ENCODE results near the gene HOXA9. TPM values are rescaled to one million over a fixed set of nuclear protein-coding genes. Genes with fewer than 3 reads are reported as not detected.
A peak's percentile ranks its signal among the peaks of the same experiment; 100 is the strongest.

The HOXA9 gene
- total RNA-seq, 4 donors from 2014 or later: 19.5 to 130 (median 50.6) TPM

DNA sequence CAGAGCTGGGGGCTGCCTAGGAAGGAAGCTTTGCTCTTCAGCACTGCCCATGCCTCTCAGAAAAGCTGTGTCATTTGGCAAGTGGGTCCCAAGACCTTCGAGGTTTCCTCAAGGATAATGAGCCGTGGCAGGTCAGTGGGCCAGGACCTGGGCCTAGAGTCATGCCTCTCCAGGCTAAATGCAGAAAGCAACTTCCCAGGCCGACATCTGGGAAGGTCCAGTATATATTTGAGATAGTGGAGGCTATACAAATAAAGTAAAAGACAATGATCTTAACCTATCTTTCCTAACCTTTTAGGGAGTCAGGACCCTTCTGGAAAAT, 11.1 kb upstream of the HOXA9 start:
- H3K27me3 ChIP-seq: peaks cover 36% of the 10 kb centered on the region
- H3K36me3 ChIP-seq: no peaks in the 10 kb centered on the region
- TF ChIP-seq POLR2A (IDR thresholded peaks at IDR 0.05): no peak
- TF ChIP-seq, protein P1, sequence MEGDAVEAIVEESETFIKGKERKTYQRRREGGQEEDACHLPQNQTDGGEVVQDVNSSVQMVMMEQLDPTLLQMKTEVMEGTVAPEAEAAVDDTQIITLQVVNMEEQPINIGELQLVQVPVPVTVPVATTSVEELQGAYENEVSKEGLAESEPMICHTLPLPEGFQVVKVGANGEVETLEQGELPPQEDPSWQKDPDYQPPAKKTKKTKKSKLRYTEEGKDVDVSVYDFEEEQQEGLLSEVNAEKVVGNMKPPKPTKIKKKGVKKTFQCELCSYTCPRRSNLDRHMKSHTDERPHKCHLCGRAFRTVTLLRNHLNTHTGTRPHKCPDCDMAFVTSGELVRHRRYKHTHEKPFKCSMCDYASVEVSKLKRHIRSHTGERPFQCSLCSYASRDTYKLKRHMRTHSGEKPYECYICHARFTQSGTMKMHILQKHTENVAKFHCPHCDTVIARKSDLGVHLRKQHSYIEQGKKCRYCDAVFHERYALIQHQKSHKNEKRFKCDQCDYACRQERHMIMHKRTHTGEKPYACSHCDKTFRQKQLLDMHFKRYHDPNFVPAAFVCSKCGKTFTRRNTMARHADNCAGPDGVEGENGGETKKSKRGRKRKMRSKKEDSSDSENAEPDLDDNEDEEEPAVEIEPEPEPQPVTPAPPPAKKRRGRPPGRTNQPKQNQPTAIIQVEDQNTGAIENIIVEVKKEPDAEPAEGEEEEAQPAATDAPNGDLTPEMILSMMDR (IDR thresholded peaks at IDR 0.05): peak in 1 of 5 experiments; percentile 4
- H3K4me1 ChIP-seq: peaks cover 11 to 45% (median 43%) of the 10 kb centered on the region in 4 donors
- WGBS, 2 donors (ENCODE audit: low coverage in 1 of 2): 20 to 28% methylated on average over 1 to 3 of the region's 3 CpGs
- H3K27ac ChIP-seq: peak overlapping the region; percentile 95 to 99 (median 98)
- no peaks in the 10 kb centered on the region for H3K9me3 ChIP-seq
- peak overlapping the region; percentile 4 to 67 (median 60) for H3K4me3 ChIP-seq
- no peak for DNase-seq
- in situ Hi-C loops (cut with MboI; ENCODE audit: low pct_ligation_motif_present in 1 of 4, low pct_unique_long_range_greater_than_20kb in 1 of 4, low sequenced_read_pairs in 3 of 4): loop anchor here in 2 of 4 donors (25.0 kb wide), 1 partner anchor 1314 kb away; no protein-coding TSS in a partner anchor
- intact Hi-C loops (cut with DNase I; ENCODE audit: low total_unique reads): no loop called here

DNA sequence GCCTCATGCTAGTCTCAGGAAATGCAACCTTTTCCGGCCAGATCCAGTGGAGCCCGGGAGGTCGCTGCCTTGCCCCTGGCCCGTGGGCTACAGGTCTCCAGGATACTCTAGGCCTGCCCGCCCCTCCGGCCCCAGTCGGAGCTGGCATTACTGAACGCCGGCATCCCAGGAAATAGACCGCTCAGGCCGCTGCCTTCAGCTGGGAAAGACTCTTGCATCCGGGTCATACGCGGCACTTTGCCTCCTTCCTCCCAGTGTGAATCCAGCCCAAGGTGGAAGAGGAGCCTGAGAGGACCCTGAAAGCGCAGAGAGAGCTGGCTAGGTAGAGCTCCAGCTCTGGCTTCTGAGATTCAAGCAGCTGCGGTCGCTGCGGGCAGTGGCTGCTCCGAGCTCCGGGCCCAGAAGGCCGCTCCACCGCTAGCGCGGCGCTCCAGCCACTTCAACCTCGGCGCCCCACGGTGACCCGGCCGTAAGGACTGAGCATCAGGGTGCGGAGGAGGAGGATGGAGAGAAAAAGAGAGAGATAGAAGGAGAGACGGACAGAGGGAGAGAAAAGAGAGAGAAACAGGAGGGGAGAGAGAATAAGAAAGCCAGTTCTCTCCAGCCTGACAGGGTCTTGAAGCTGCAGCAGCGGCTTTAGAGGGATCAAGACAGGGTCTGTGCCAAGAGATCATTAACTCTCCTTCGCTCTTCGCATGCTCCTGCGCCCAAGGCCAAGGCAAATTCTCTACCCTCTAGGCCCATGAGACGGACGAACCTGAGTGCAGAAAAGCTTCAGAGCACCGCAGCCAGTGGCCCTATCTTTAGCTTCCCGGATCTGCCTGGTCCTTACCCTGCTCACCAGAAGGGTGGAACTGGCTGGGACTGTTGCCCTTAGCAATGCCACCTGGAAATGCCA, 10.5 kb upstream of the HOXA9 start:
- TF ChIP-seq, protein P1 (IDR thresholded peaks at IDR 0.05): peak in 1 of 5 experiments; percentile 10
- no peak for TF ChIP-seq EP300 (IDR thresholded peaks at IDR 0.05; ENCODE audit: low read depth)
- Histone ChIP-seq H3K27me3 (peaks cover 42% of the 10 kb centered on the region), H3K9me3 (no peaks in the 10 kb centered on the region), H3K4me3 (peak overlapping the region; percentile 18 to 67 (median 60)), H3K4me1 (peaks cover 8 to 41% (median 38%) of the 10 kb centered on the region in 4 donors), H3K36me3 (no peaks in the 10 kb centered on the region), H3K27ac (peak overlapping the region; percentile 95 to 99 (median 98))
- 12 to 31% methylated on average over 13 to 35 of the region's 40 CpGs for WGBS, 2 donors (ENCODE audit: low coverage in 1 of 2)
- in situ Hi-C loops (cut with MboI; ENCODE audit: low pct_ligation_motif_present in 1 of 4, low pct_unique_long_range_greater_than_20kb in 1 of 4, low sequenced_read_pairs in 3 of 4): loop anchor here in 2 of 4 donors (25.0 kb wide), 1 partner anchor 1314 kb away; no protein-coding TSS in a partner anchor
- peak; percentile 40 for DNase-seq
- intact Hi-C loops (cut with DNase I; ENCODE audit: low total_unique reads): no loop called here

DNA sequence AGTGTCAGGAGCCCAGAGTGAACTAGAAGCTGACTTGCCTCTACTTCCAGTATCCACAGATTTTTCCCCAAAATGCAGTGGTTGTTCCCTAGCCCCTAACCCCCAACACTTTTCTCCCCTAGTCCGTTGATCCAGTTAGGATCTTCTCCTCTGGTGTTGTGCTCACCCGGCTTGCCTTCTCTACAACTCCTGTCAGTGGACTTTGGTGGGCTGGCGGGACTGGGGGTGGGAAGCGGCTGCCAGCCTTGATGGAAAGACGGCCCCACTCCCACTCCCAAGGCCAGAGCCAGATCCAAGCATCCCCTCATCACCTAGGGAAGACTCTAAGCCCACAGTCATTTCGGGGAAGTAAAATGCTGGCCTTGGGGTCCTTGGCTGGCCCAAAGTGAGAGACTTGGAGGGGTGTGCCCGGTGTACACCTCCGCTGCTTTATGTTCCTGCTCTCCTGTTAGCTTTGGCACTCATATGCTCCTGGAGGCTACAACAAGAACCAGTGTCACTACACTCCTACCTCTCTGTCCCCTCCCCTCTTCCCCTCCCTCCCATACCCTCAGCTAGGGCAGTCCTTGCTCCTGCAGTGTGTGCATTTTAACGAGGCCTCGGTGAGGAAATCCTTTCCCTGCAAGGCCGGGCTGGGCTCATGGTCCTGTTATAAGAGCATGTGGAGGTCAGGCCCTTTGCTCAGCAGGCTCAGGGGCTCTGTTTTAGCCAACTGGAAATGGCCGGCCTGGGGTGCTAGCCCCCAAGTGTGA, 9.7 kb upstream of the HOXA9 start:
- peaks cover 43% of the 10 kb centered on the region for H3K27me3 ChIP-seq
- H3K4me1 ChIP-seq: peaks cover 0 to 33% (median 30%) of the 10 kb centered on the region in 4 donors
- in situ Hi-C loops (cut with MboI; ENCODE audit: low pct_ligation_motif_present in 1 of 4, low pct_unique_long_range_greater_than_20kb in 1 of 4, low sequenced_read_pairs in 3 of 4): loop anchor here (25.0 kb wide), 3 partner anchors 813 to 1313 kb away; no protein-coding TSS in a partner anchor

GRCh38 chr7:27173956-27174873, 8.9 kb upstream of the HOXA9 start, which contains the start of gene HOXA10:
Gene HOXA10 (minus strand): TSS chr7:27174320. CDS start chr7:27174306, 14 bp downstream.
- H3K36me3 ChIP-seq: no peaks in the 10 kb centered on the region
- H3K9me3 ChIP-seq: no peaks in the 10 kb centered on the region
- TF ChIP-seq, protein P1 (IDR thresholded peaks at IDR 0.05): peak in 1 of 5 experiments; percentile 8
- TF ChIP-seq POLR2AphosphoS5 (IDR thresholded peaks at IDR 0.05): peak in 1 of 3 donors; percentile 19
- TF ChIP-seq POLR2A (IDR thresholded peaks at IDR 0.05): peak; percentile 58
- no peak for TF ChIP-seq EP300 (IDR thresholded peaks at IDR 0.05; ENCODE audit: low read depth)
- H3K4me1 ChIP-seq: peaks cover 0 to 33% (median 30%) of the 10 kb centered on the region in 4 donors
- 0 to 7% methylated on average over 1 to 34 of the region's 82 CpGs for WGBS, 2 donors (ENCODE audit: low coverage in 1 of 2)
- H3K27me3 ChIP-seq: peaks cover 49% of the 10 kb centered on the region
- in situ Hi-C loops (cut with MboI; ENCODE audit: low pct_ligation_motif_present in 1 of 4, low pct_unique_long_range_greater_than_20kb in 1 of 4, low sequenced_read_pairs in 3 of 4): loop anchor here in 3 of 4 donors (25.0 kb wide), 3 partner anchors 812 to 1312 kb away; no protein-coding TSS in a partner anchor
- intact Hi-C loops (cut with DNase I; ENCODE audit: low total_unique reads): no loop called here
- DNase-seq: peak; percentile 63
- peak within 1 kb of the TSS; percentile 95 to 99 (median 98) for H3K27ac ChIP-seq
- H3K4me3 ChIP-seq: peak within 1 kb of the TSS; percentile 58 to 67 (median 60)

More for the DNA sequence above, 9.7 kb upstream of the HOXA9 start:
- Histone ChIP-seq H3K27ac (peak overlapping the region; percentile 95 to 99 (median 98)), H3K36me3 (no peaks in the 10 kb centered on the region), H3K4me3 (peak overlapping the region; percentile 18 to 67 (median 60)), H3K9me3 (no peaks in the 10 kb centered on the region)
- 31 to 33% methylated on average over 2 to 12 of the region's 12 CpGs for WGBS, 2 donors (ENCODE audit: low coverage in 1 of 2)
- intact Hi-C loops (cut with DNase I; ENCODE audit: low total_unique reads): no loop called here
- TF ChIP-seq POLR2AphosphoS5 (IDR thresholded peaks at IDR 0.05) (peak; percentile 94 to 97 (median 95)), EP300 (IDR thresholded peaks at IDR 0.05; ENCODE audit: low read depth) (no peak), POLR2A (IDR thresholded peaks at IDR 0.05) (peak; percentile 96)
- DNase-seq: peak; percentile 85

All from transverse colon (tissue), 4 donors.